Activated CD8-positive, alpha-beta memory T cell treated with anti-CD3 and anti-CD28 coated beads for 1 hour (primary cell): ENCODE results near the gene FBLN2.

Experiments
- DNase-seq, 2 donors: peaks; one replicate each; pipeline ENCODE4 v3.0.0-alpha.2; 2020; ENCODE audit warnings: low read depth in 1 of 2; ENCODE audit errors: extremely low read depth in 1 of 2

Gene FBLN2

GRCh38 chr3:13596426-13597205, 47.7 kb downstream of the FBLN2 start:
- DNase-seq, result no peak

- no peak for DNase-seq
Observed at GRCh38 chr3:13597661-13598060, 48.7 kb downstream of the FBLN2 start.

GRCh38 chr3:13598201-13598600, 49.3 kb downstream of the FBLN2 start:
- no peak for DNase-seq

GRCh38 chr3:13598926-13599886, 50.3 kb downstream of the FBLN2 start:
- DNase-seq, result no peak

GRCh38 chr3:13599887-13600450, 51.0 kb downstream of the FBLN2 start:
- no peak for DNase-seq

- DNase-seq, result no peak
Observed at GRCh38 chr3:13600950-13601691, 52.2 kb downstream of the FBLN2 start.

GRCh38 chr3:13601692-13602080, 52.8 kb downstream of the FBLN2 start:
- DNase-seq, result no peak

GRCh38 chr3:13605555-13605954, 56.6 kb downstream of the FBLN2 start:
- no peak for DNase-seq

- no peak for DNase-seq
Observed at GRCh38 chr3:13607821-13608597, 59.1 kb downstream of the FBLN2 start.

- DNase-seq, result no peak
Observed at GRCh38 chr3:13608969-13609725, 60.2 kb downstream of the FBLN2 start.

- DNase-seq, result no peak
Observed at GRCh38 chr3:13610006-13610570, 61.2 kb downstream of the FBLN2 start.

GRCh38 chr3:13611221-13611620, 62.3 kb downstream of the FBLN2 start:
- DNase-seq, result no peak

- DNase-seq, result no peak
Observed at GRCh38 chr3:13612829-13613228, 63.9 kb downstream of the FBLN2 start.

GRCh38 chr3:13613343-13614190, 64.6 kb downstream of the FBLN2 start:
- no peak for DNase-seq

- DNase-seq, result no peak
Observed at GRCh38 chr3:13614607-13615006, 65.7 kb downstream of the FBLN2 start.

- DNase-seq, result no peak
Observed at GRCh38 chr3:13615019-13615528, 66.1 kb downstream of the FBLN2 start.

GRCh38 chr3:13616359-13616758, 67.4 kb downstream of the FBLN2 start:
- no peak for DNase-seq
